Measurements from ENCODE around the gene LSP1.

The LSP1 gene

GRCh38 chr11:1866226-1866625 is 13.3 kb downstream of the LSP1 start:
- no peak overlapping the region for H3K4me3 ChIP-seq (ENCODE audit: low read length in 2 of 2)
- peaks cover 19 to 20% of the 10 kb centered on the region in 2 donors for H3K4me1 ChIP-seq (ENCODE audit: control insufficient read depth in 2 of 2, insufficient read depth in 2 of 2, low read length in 2 of 2)
- H3K36me3 ChIP-seq (ENCODE audit: control insufficient read depth in 2 of 2, insufficient read depth in 2 of 2, low read length in 2 of 2) = no peaks in the 10 kb centered on the region
- H3K9me3 ChIP-seq (ENCODE audit: control insufficient read depth in 2 of 2, low read length in 2 of 2) = no peaks in the 10 kb centered on the region
- H3K9ac ChIP-seq (ENCODE audit: low read depth in 1 of 2, low read length in 2 of 2) = no peak overlapping the region
- H3K27me3 ChIP-seq (ENCODE audit: control insufficient read depth in 2 of 2, insufficient read depth in 2 of 2, low read length in 2 of 2) = peaks cover 0 to 5% of the 10 kb centered on the region in 2 donors
- H3K27ac ChIP-seq (ENCODE audit: low read depth in 2 of 2, low read length in 2 of 2) = no peak overlapping the region

GRCh38 chr11:1866776-1867175 is 13.9 kb downstream of the LSP1 start:
- Histone ChIP-seq H3K4me1 (ENCODE audit: control insufficient read depth in 2 of 2, insufficient read depth in 2 of 2, low read length in 2 of 2) (peaks cover 20 to 21% of the 10 kb centered on the region in 2 donors), H3K27ac (ENCODE audit: low read depth in 2 of 2, low read length in 2 of 2) (no peak overlapping the region), H3K36me3 (ENCODE audit: control insufficient read depth in 2 of 2, insufficient read depth in 2 of 2, low read length in 2 of 2) (no peaks in the 10 kb centered on the region), H3K9ac (ENCODE audit: low read depth in 1 of 2, low read length in 2 of 2) (no peak overlapping the region), H3K9me3 (ENCODE audit: control insufficient read depth in 2 of 2, low read length in 2 of 2) (no peaks in the 10 kb centered on the region), H3K27me3 (ENCODE audit: control insufficient read depth in 2 of 2, insufficient read depth in 2 of 2, low read length in 2 of 2) (peaks cover 0 to 5% of the 10 kb centered on the region in 2 donors), H3K4me3 (ENCODE audit: low read length in 2 of 2) (no peak overlapping the region)

GRCh38 chr11:1867381-1867780 is 14.5 kb downstream of the LSP1 start:
- no peak overlapping the region for H3K27ac ChIP-seq (ENCODE audit: low read depth in 2 of 2, low read length in 2 of 2)
- H3K9me3 ChIP-seq (ENCODE audit: control insufficient read depth in 2 of 2, low read length in 2 of 2) = no peaks in the 10 kb centered on the region
- no peaks in the 10 kb centered on the region for H3K36me3 ChIP-seq (ENCODE audit: control insufficient read depth in 2 of 2, insufficient read depth in 2 of 2, low read length in 2 of 2)
- H3K9ac ChIP-seq (ENCODE audit: low read depth in 1 of 2, low read length in 2 of 2) = no peak overlapping the region
- no peak overlapping the region for H3K4me3 ChIP-seq (ENCODE audit: low read length in 2 of 2)
- H3K4me1 ChIP-seq (ENCODE audit: control insufficient read depth in 2 of 2, insufficient read depth in 2 of 2, low read length in 2 of 2) = peaks cover 20 to 21% of the 10 kb centered on the region in 2 donors
- H3K27me3 ChIP-seq (ENCODE audit: control insufficient read depth in 2 of 2, insufficient read depth in 2 of 2, low read length in 2 of 2) = peaks cover 0 to 5% of the 10 kb centered on the region in 2 donors

GRCh38 chr11:1868056-1868635 is 15.3 kb downstream of the LSP1 start:
- Histone ChIP-seq H3K27me3 (ENCODE audit: control insufficient read depth in 2 of 2, insufficient read depth in 2 of 2, low read length in 2 of 2) (peaks cover 0 to 5% of the 10 kb centered on the region in 2 donors), H3K4me1 (ENCODE audit: control insufficient read depth in 2 of 2, insufficient read depth in 2 of 2, low read length in 2 of 2) (peaks cover 18 to 20% of the 10 kb centered on the region in 2 donors), H3K27ac (ENCODE audit: low read depth in 2 of 2, low read length in 2 of 2) (peak overlapping the region; percentile 57 to 76), H3K9ac (ENCODE audit: low read depth in 1 of 2, low read length in 2 of 2) (peak overlapping the region in 1 of 2 donors; percentile 30), H3K9me3 (ENCODE audit: control insufficient read depth in 2 of 2, low read length in 2 of 2) (no peaks in the 10 kb centered on the region), H3K4me3 (ENCODE audit: low read length in 2 of 2) (peak overlapping the region in 1 of 2 donors; percentile 57), H3K36me3 (ENCODE audit: control insufficient read depth in 2 of 2, insufficient read depth in 2 of 2, low read length in 2 of 2) (no peaks in the 10 kb centered on the region)

- Histone ChIP-seq H3K4me3 (ENCODE audit: low read length in 2 of 2) (peak overlapping the region; percentile 47 to 57), H3K27me3 (ENCODE audit: control insufficient read depth in 2 of 2, insufficient read depth in 2 of 2, low read length in 2 of 2) (peaks cover 0 to 5% of the 10 kb centered on the region in 2 donors), H3K9me3 (ENCODE audit: control insufficient read depth in 2 of 2, low read length in 2 of 2) (no peaks in the 10 kb centered on the region), H3K4me1 (ENCODE audit: control insufficient read depth in 2 of 2, insufficient read depth in 2 of 2, low read length in 2 of 2) (peaks cover 12 to 15% of the 10 kb centered on the region in 2 donors), H3K27ac (ENCODE audit: low read depth in 2 of 2, low read length in 2 of 2) (peak overlapping the region; percentile 57 to 76), H3K36me3 (ENCODE audit: control insufficient read depth in 2 of 2, insufficient read depth in 2 of 2, low read length in 2 of 2) (no peaks in the 10 kb centered on the region), H3K9ac (ENCODE audit: low read depth in 1 of 2, low read length in 2 of 2) (peak overlapping the region in 1 of 2 donors; percentile 19)
Observed at GRCh38 chr11:1868636-1869291, 15.9 kb downstream of the LSP1 start.

- peak overlapping the region; percentile 58 to 76 for H3K27ac ChIP-seq (ENCODE audit: low read depth in 2 of 2, low read length in 2 of 2)
- H3K9ac ChIP-seq (ENCODE audit: low read depth in 1 of 2, low read length in 2 of 2) = peak overlapping the region; percentile 3 to 19
- H3K27me3 ChIP-seq (ENCODE audit: control insufficient read depth in 2 of 2, insufficient read depth in 2 of 2, low read length in 2 of 2) = peaks cover 0 to 5% of the 10 kb centered on the region in 2 donors
Observed at GRCh38 chr11:1869427-1870325, 16.8 kb downstream of the LSP1 start.

GRCh38 chr11:1870326-1870696 is 17.4 kb downstream of the LSP1 start:
- Histone ChIP-seq H3K4me3 (ENCODE audit: low read length in 2 of 2) (peak overlapping the region; percentile 47 to 57), H3K27me3 (ENCODE audit: control insufficient read depth in 2 of 2, insufficient read depth in 2 of 2, low read length in 2 of 2) (peaks cover 0 to 5% of the 10 kb centered on the region in 2 donors), H3K36me3 (ENCODE audit: control insufficient read depth in 2 of 2, insufficient read depth in 2 of 2, low read length in 2 of 2) (no peaks in the 10 kb centered on the region), H3K4me1 (ENCODE audit: control insufficient read depth in 2 of 2, insufficient read depth in 2 of 2, low read length in 2 of 2) (peaks cover 3 to 13% of the 10 kb centered on the region in 2 donors), H3K9ac (ENCODE audit: low read depth in 1 of 2, low read length in 2 of 2) (peak overlapping the region in 1 of 2 donors; percentile 51), H3K27ac (ENCODE audit: low read depth in 2 of 2, low read length in 2 of 2) (peak overlapping the region; percentile 58 to 76), H3K9me3 (ENCODE audit: control insufficient read depth in 2 of 2, low read length in 2 of 2) (no peaks in the 10 kb centered on the region)

More at GRCh38 chr11:1869427-1870325, 16.8 kb downstream of the LSP1 start:
- Histone ChIP-seq H3K36me3 (ENCODE audit: control insufficient read depth in 2 of 2, insufficient read depth in 2 of 2, low read length in 2 of 2) (no peaks in the 10 kb centered on the region), H3K9me3 (ENCODE audit: control insufficient read depth in 2 of 2, low read length in 2 of 2) (no peaks in the 10 kb centered on the region), H3K4me3 (ENCODE audit: low read length in 2 of 2) (peak overlapping the region; percentile 47 to 57), H3K4me1 (ENCODE audit: control insufficient read depth in 2 of 2, insufficient read depth in 2 of 2, low read length in 2 of 2) (peaks cover 9 to 13% of the 10 kb centered on the region in 2 donors)

- H3K4me1 ChIP-seq (ENCODE audit: control insufficient read depth in 2 of 2, insufficient read depth in 2 of 2, low read length in 2 of 2) = peaks cover 0 to 13% of the 10 kb centered on the region in 2 donors
- no peaks in the 10 kb centered on the region for H3K9me3 ChIP-seq (ENCODE audit: control insufficient read depth in 2 of 2, low read length in 2 of 2)
- H3K4me3 ChIP-seq (ENCODE audit: low read length in 2 of 2) = peak overlapping the region; percentile 47 to 57
- H3K27ac ChIP-seq (ENCODE audit: low read depth in 2 of 2, low read length in 2 of 2) = peak overlapping the region; percentile 61 to 76
- H3K36me3 ChIP-seq (ENCODE audit: control insufficient read depth in 2 of 2, insufficient read depth in 2 of 2, low read length in 2 of 2) = no peaks in the 10 kb centered on the region
- peaks cover 0 to 5% of the 10 kb centered on the region in 2 donors for H3K27me3 ChIP-seq (ENCODE audit: control insufficient read depth in 2 of 2, insufficient read depth in 2 of 2, low read length in 2 of 2)
- peak overlapping the region in 1 of 2 donors; percentile 56 for H3K9ac ChIP-seq (ENCODE audit: low read depth in 1 of 2, low read length in 2 of 2)
Observed at GRCh38 chr11:1870721-1871466, 18.0 kb downstream of the LSP1 start.

GRCh38 chr11:1871531-1871930 is 18.6 kb downstream of the LSP1 start:
- H3K4me3 ChIP-seq (ENCODE audit: low read length in 2 of 2) = peak overlapping the region; percentile 47 to 57
- H3K27me3 ChIP-seq (ENCODE audit: control insufficient read depth in 2 of 2, insufficient read depth in 2 of 2, low read length in 2 of 2) = peaks cover 0 to 5% of the 10 kb centered on the region in 2 donors
- peaks cover 0 to 13% of the 10 kb centered on the region in 2 donors for H3K4me1 ChIP-seq (ENCODE audit: control insufficient read depth in 2 of 2, insufficient read depth in 2 of 2, low read length in 2 of 2)
- H3K36me3 ChIP-seq (ENCODE audit: control insufficient read depth in 2 of 2, insufficient read depth in 2 of 2, low read length in 2 of 2) = no peaks in the 10 kb centered on the region
- peak overlapping the region in 1 of 2 donors; percentile 56 for H3K9ac ChIP-seq (ENCODE audit: low read depth in 1 of 2, low read length in 2 of 2)
- peak overlapping the region; percentile 61 to 76 for H3K27ac ChIP-seq (ENCODE audit: low read depth in 2 of 2, low read length in 2 of 2)
- H3K9me3 ChIP-seq (ENCODE audit: control insufficient read depth in 2 of 2, low read length in 2 of 2) = no peaks in the 10 kb centered on the region

Data from mucosa of rectum (tissue), 2 donors.